ENCODE results near the gene PDE1A. TPM values are rescaled to one million over a fixed set of nuclear protein-coding genes. Genes with fewer than 3 reads are reported as not detected.

PDE1A gene
- total and polyA plus RNA-seq, 8 donors, result 0.58 to 33.6 (median 12.9) TPM; not detected in 1

GRCh38 chr2:182426082-182426917 is 536 bp downstream of the PDE1A start:
- WGBS, 5 donors, result 10 to 19% (median 16%) methylated on average over 8 of the region's 8 CpGs
- Histone ChIP-seq H3K27me3 (no peaks in the 10 kb centered on the region), H3K4me1 (peaks cover 0 to 4% (median 0%) of the 10 kb centered on the region in 4 donors), H3K4me3 (peak overlapping the region; percentile 24 to 41 (median 34)), H3K9me3 (no peaks in the 10 kb centered on the region), H3K36me3 (no peaks in the 10 kb centered on the region), H3K27ac (peak overlapping the region; percentile 22 to 83 (median 68))
- TF ChIP-seq POLR2AphosphoS5 (IDR thresholded peaks at IDR 0.05), result peak in 1 of 3 donors; percentile 5
- no peak for TF ChIP-seq CTCF (IDR thresholded peaks at IDR 0.05)
- intact Hi-C loops (cut with DNase I; ENCODE audit: low total_unique reads), result no loop called here
- DNase-seq, result peak in 1 of 2 donors; percentile 46

GRCh38 chr2:182422864-182423263 is 4.0 kb downstream of the PDE1A start:
- peak overlapping the region in 1 of 4 donors; percentile 41 for H3K4me3 ChIP-seq
- no peaks in the 10 kb centered on the region for H3K9me3 ChIP-seq
- H3K27ac ChIP-seq, result peak overlapping the region in 3 of 5 donors; percentile 45 to 83 (median 68)
- WGBS, 5 donors, result 69 to 84% (median 79%) methylated on average over 3 of the region's 3 CpGs
- TF ChIP-seq EP300 (IDR thresholded peaks at IDR 0.05) (no peak), POLR2A (IDR thresholded peaks at IDR 0.05) (no peak), CTCF (IDR thresholded peaks at IDR 0.05) (no peak), POLR2AphosphoS5 (IDR thresholded peaks at IDR 0.05) (no peak)
- no peaks in the 10 kb centered on the region for H3K36me3 ChIP-seq
- DNase-seq, result peak in 1 of 2 donors; percentile 19
- no peaks in the 10 kb centered on the region for H3K27me3 ChIP-seq
- intact Hi-C loops (cut with DNase I; ENCODE audit: low total_unique reads), result no loop called here
- H3K4me1 ChIP-seq, result peaks cover 0 to 4% (median 0%) of the 10 kb centered on the region in 4 donors

- TF ChIP-seq CTCF (IDR thresholded peaks at IDR 0.05), result no peak
- TF ChIP-seq POLR2A (IDR thresholded peaks at IDR 0.05), result no peak
- TF ChIP-seq EP300 (IDR thresholded peaks at IDR 0.05), result no peak
- TF ChIP-seq POLR2AphosphoS5 (IDR thresholded peaks at IDR 0.05), result no peak
Measured at GRCh38 chr2:182420669-182421068, 6.2 kb downstream of the PDE1A start.

GRCh38 chr2:182416861-182417260 is 10.0 kb downstream of the PDE1A start:
- Histone ChIP-seq H3K9me3 (no peaks in the 10 kb centered on the region), H3K4me1 (no peaks in the 10 kb centered on the region), H3K36me3 (no peaks in the 10 kb centered on the region), H3K27me3 (no peaks in the 10 kb centered on the region), H3K4me3 (no peak overlapping the region), H3K27ac (peak overlapping the region in 2 of 5 donors; percentile 3 to 38)
- intact Hi-C loops (cut with DNase I; ENCODE audit: low total_unique reads), result no loop called here
- DNase-seq, result no peak
- 88 to 93% (median 89%) methylated on average over 5 of the region's 5 CpGs for WGBS, 5 donors
- TF ChIP-seq EP300 (IDR thresholded peaks at IDR 0.05) (no peak), POLR2AphosphoS5 (IDR thresholded peaks at IDR 0.05) (no peak), POLR2A (IDR thresholded peaks at IDR 0.05) (no peak), CTCF (IDR thresholded peaks at IDR 0.05) (no peak)

More at GRCh38 chr2:182420669-182421068, 6.2 kb downstream of the PDE1A start:
- Histone ChIP-seq H3K27ac (peak overlapping the region in 1 of 5 donors; percentile 83), H3K36me3 (no peaks in the 10 kb centered on the region), H3K4me1 (peaks cover 0 to 4% (median 0%) of the 10 kb centered on the region in 4 donors), H3K27me3 (no peaks in the 10 kb centered on the region), H3K4me3 (no peak overlapping the region), H3K9me3 (no peaks in the 10 kb centered on the region)
- DNase-seq, result peak in 1 of 2 donors; percentile 16
- intact Hi-C loops (cut with DNase I; ENCODE audit: low total_unique reads), result no loop called here
- WGBS, 5 donors, result 55 to 73% (median 65%) methylated on average over 5 of the region's 5 CpGs

Data from stomach (tissue), 9 donors.